Astrocyte (in vitro differentiated cells and primary cell): ENCODE data around the gene RAB31.

ENCODE experiments used
- EZH2 ChIP-seq: IDR thresholded peaks from 2 replicates; pipeline ENCODE4 v1.6.1; 2012; ENCODE audit warnings: mild to moderate bottlenecking, low read length, inconsistent platforms; ENCODE audit not compliant: insufficient read depth
- TF ChIP-seq, protein P1 (sequence below): IDR thresholded peaks from 2 replicates; pipeline ENCODE4 v1.5.1; 2011; ENCODE audit warnings: low read depth, mild to moderate bottlenecking, inconsistent platforms, low read length, moderate library complexity; ENCODE audit not compliant: insufficient read depth

DNA sequence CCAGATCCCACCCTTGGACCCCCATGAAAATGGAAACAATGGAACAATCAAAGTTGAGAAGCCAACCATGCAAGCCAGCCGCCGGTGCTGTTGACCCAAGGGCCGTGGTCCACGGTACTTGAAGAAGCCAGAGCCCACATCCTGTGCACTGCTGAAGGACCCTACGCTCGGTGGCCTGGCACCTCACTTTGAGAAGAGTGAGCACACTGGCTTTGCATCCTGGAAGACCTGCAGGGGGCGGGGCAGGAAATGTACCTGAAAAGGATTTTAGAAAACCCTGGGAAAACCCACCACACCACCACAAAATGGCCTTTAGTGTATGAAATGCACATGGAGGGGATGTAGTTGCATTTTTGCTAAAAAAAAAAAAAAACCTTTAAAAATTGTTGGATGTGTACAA lies 151.1 kb downstream of the RAB31 start:
- no peak for TF ChIP-seq EZH2
- TF ChIP-seq, protein P1, sequence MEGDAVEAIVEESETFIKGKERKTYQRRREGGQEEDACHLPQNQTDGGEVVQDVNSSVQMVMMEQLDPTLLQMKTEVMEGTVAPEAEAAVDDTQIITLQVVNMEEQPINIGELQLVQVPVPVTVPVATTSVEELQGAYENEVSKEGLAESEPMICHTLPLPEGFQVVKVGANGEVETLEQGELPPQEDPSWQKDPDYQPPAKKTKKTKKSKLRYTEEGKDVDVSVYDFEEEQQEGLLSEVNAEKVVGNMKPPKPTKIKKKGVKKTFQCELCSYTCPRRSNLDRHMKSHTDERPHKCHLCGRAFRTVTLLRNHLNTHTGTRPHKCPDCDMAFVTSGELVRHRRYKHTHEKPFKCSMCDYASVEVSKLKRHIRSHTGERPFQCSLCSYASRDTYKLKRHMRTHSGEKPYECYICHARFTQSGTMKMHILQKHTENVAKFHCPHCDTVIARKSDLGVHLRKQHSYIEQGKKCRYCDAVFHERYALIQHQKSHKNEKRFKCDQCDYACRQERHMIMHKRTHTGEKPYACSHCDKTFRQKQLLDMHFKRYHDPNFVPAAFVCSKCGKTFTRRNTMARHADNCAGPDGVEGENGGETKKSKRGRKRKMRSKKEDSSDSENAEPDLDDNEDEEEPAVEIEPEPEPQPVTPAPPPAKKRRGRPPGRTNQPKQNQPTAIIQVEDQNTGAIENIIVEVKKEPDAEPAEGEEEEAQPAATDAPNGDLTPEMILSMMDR, result no peak
